ENCODE results near the gene ATP5MC2. TPM values are rescaled to one million over a fixed set of nuclear protein-coding genes. Genes with fewer than 3 reads are reported as not detected.

ATP5MC2 gene
- total and polyA plus RNA-seq, 9 of the 15 experiments (the other 6 are each of a cell fraction or from before 2014, with no cell fraction given): 314 to 1,208 (median 468) TPM

DNA sequence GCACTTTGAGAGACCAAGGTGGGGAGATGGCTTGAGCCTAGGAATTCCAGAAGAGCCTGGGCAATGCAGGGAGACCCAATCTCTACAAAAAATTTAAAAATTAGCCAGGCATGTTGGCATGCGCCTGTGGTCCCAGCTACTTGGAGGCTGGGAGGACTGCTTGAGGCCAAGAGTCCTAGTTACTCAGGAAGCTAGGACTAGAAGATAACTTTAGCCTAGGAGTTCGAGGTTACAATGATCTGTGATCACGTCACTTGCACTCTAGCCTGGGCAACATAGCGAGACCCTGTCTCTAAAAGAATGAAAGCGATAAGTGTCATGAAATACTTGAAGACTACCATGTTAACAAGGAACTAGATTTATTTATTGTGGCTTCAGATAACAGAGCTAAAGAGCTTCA, 53.2 kb downstream of the ATP5MC2 start (continued):
- TF ChIP-seq PHTF2 (CRISPR knock-in tag; IDR thresholded peaks at IDR 0.05): no peak

DNA sequence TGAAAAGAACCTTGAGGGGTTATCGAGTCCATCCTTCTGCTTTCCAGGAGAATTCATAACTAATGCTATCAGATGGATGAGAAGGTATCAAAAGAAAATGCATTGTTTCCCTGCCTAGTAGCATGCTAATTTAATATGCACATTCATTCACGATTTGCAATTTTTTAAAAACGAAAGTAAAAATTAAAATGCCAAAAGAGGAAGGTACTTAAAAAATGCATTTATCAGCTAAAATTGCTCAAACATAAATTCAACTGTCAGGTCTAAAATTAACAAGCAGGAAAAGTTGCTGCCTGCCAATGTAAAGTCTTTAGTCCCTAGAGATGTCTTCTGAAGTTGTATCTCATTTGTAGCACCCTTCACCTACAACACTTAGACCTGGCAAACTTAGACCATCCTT, 57.6 kb downstream of the ATP5MC2 start:
- BruUV-seq (replicated peaks): no TSS peak
- H3K27ac ChIP-seq (ENCODE audit: extremely low read depth, low read depth, low read length): peak overlapping the region; percentile 70
- H3K9me1 ChIP-seq (ENCODE audit: control insufficient read depth, insufficient read depth, low read length): no peaks in the 10 kb centered on the region
- H3K4me3 ChIP-seq: peak overlapping the region; percentile 11; the same call in 1 of the 2 replicates
- ChIA-PET POLR2A (interaction anchor here (0.7 kb wide), 1 partner anchor 1339 kb away, joined by 3 read pairs; no protein-coding TSS in a partner anchor), CTCF (ENCODE audit: low intra/inter-chr PET ratio) (no interaction called here)
- H3K9ac ChIP-seq (ENCODE audit: insufficient read depth in 1 of 2, low read depth in 2 of 2, low read length in 2 of 2): peak overlapping the region in 1 of 2 experiments; percentile 50; a peak in 2 of 4 replicates
- no peaks in the 10 kb centered on the region for H4K20me1 ChIP-seq (replicated peaks; ENCODE audit: control insufficient read depth, insufficient read depth, low read length)
- peaks cover 80% of the 10 kb centered on the region for H3K79me2 ChIP-seq (ENCODE audit: control insufficient read depth, insufficient read depth, low read length)
- in situ Hi-C loops (cut with MboI): no loop called here
- no peaks in the 10 kb centered on the region for H3K27me3 ChIP-seq (ENCODE audit: control insufficient read depth in 2 of 2, insufficient read depth in 2 of 2, low read length in 2 of 2)
- peak overlapping the region; percentile 11; the same call in 1 of the 2 replicates for H2AFZ ChIP-seq (ENCODE audit: low read depth, low read length)
- intact Hi-C loops (cut with micrococcal nuclease): no loop called here
- DNase-seq (ENCODE audit: extremely low read depth in 1 of 4, low spot score in 3 of 4) (no peak), ATAC-seq (peak; percentile 9; the same call in 1 of the 3 replicates), FAIRE-seq (no peak)
- peak overlapping the region; percentile 74 for H3K4me2 ChIP-seq (ENCODE audit: insufficient read depth, low read length)
- peaks cover 10 to 23% of the 10 kb centered on the region in 2 experiments; a peak in 4 of 5 replicates for H3K4me1 ChIP-seq (replicated peaks in 1 of 2; ENCODE audit: control insufficient read depth in 2 of 2, insufficient read depth in 2 of 2, low read length in 2 of 2)
- WGBS (ENCODE audit: insufficient coverage, low coverage, missing lambda C conversion rate): 4% methylated on average over 3 of the region's 3 CpGs
- no peaks in the 10 kb centered on the region for H3K9me3 ChIP-seq (replicated peaks; ENCODE audit: control insufficient read depth, insufficient read depth, low read depth, low read length)
- peaks cover 13% of the 10 kb centered on the region; the same call in 1 of the 3 replicates for H3K36me3 ChIP-seq (ENCODE audit: control insufficient read depth, insufficient read depth, low read length)
- TF ChIP-seq NR4A1 (CRISPR knock-in tag; IDR thresholded peaks at IDR 0.05) (no peak), NR4A1 (tag; IDR thresholded peaks at IDR 0.05) (no peak), TBL1XR1 (IDR thresholded peaks at IDR 0.05; ENCODE audit: low read length in 2 of 2) (0 out of 4 replicates have a peak, but pooled peaks of 1 of the 2 experiments have one; percentile 23), ZNF717 (CRISPR knock-in tag; IDR thresholded peaks at IDR 0.05) (no peak), NFE2 (IDR thresholded peaks at IDR 0.05; ENCODE audit: low read depth) (no peak), CC2D1A (IDR thresholded peaks at IDR 0.05) (no peak), MYNN (IDR thresholded peaks at IDR 0.05) (no peak), MYNN (CRISPR knock-in tag; IDR thresholded peaks at IDR 0.05) (no peak), ZNF316 (IDR thresholded peaks at IDR 0.05) (peak; percentile 78), ARID1B (IDR thresholded peaks at IDR 0.05) (0 out of 2 replicates have a peak, but pooled peaks have one; percentile 2), MED1 (CRISPR knock-in tag; IDR thresholded peaks at IDR 0.05; ENCODE audit: borderline replicate concordance) (no peak), NBN (IDR thresholded peaks at IDR 0.05; ENCODE audit: low read depth) (no peak), BMI1 (IDR thresholded peaks at IDR 0.05; ENCODE audit: low read length) (no peak), MEIS2 (IDR thresholded peaks at IDR 0.05; ENCODE audit: partially characterized antibody) (peak; percentile 87)
- TF ChIP-seq, protein P1, sequence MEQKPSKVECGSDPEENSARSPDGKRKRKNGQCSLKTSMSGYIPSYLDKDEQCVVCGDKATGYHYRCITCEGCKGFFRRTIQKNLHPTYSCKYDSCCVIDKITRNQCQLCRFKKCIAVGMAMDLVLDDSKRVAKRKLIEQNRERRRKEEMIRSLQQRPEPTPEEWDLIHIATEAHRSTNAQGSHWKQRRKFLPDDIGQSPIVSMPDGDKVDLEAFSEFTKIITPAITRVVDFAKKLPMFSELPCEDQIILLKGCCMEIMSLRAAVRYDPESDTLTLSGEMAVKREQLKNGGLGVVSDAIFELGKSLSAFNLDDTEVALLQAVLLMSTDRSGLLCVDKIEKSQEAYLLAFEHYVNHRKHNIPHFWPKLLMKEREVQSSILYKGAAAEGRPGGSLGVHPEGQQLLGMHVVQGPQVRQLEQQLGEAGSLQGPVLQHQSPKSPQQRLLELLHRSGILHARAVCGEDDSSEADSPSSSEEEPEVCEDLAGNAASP (IDR thresholded peaks at IDR 0.05): no peak
- TF ChIP-seq, protein P2, sequence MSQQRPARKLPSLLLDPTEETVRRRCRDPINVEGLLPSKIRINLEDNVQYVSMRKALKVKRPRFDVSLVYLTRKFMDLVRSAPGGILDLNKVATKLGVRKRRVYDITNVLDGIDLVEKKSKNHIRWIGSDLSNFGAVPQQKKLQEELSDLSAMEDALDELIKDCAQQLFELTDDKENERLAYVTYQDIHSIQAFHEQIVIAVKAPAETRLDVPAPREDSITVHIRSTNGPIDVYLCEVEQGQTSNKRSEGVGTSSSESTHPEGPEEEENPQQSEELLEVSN (IDR thresholded peaks at IDR 0.05; ENCODE audit: borderline replicate concordance in 1 of 2, extremely low read depth in 1 of 2, insufficient read depth in 1 of 2, insufficient read length in 1 of 2, low read depth in 1 of 2, low read length in 1 of 2, poor library complexity in 1 of 2, severe bottlenecking in 1 of 2): no peak
- TF ChIP-seq, protein P3, sequence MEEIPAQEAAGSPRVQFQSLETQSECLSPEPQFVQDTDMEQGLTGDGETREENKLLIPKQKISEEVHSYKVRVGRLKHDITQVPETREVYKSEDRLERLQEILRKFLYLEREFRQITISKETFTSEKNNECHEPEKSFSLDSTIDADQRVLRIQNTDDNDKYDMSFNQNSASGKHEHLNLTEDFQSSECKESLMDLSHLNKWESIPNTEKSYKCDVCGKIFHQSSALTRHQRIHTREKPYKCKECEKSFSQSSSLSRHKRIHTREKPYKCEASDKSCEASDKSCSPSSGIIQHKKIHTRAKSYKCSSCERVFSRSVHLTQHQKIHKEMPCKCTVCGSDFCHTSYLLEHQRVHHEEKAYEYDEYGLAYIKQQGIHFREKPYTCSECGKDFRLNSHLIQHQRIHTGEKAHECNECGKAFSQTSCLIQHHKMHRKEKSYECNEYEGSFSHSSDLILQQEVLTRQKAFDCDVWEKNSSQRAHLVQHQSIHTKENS (CRISPR knock-in tag; IDR thresholded peaks at IDR 0.05): no peak

All from K562 (cell line).